Body of pancreas (tissue), 4 donors: ENCODE measurements around the gene EPB41L5.

Experiments
- CTCF ChIP-seq, 7 experiments: fragments of 450-650 bp in 4 of 7; fragments of 200-600 bp in 3 of 7; sonication (generic) in 3 of 7; IDR thresholded peaks; one replicate each; pipeline ENCODE4 v1.5.1; 2016 to 2019; ENCODE audit warnings: antibody characterized with exemption in 7 of 7
- POLR2A ChIP-seq, 3 donors: fragments of 450-650 bp; IDR thresholded peaks; one replicate each; pipeline ENCODE4 v1.6.1; 2016; ENCODE audit warnings: antibody characterized with exemption in 3 of 3, mild to moderate bottlenecking in 2 of 3

- TF ChIP-seq CTCF (IDR thresholded peaks at IDR 0.05) (no peak), POLR2A (IDR thresholded peaks at IDR 0.05) (no peak)
These were observed 30.4 kb upstream of the EPB41L5 start for GRCh38 chr2:119982506-119982905.
